GM12891 (cell line): Measurements from ENCODE around the gene MEAK7.

Experiments
- POLR2A ChIP-seq: IDR thresholded peaks from 2 replicates; pipeline ENCODE4 v1.6.1; 2011; ENCODE audit warnings: low read depth, low read length, control low read depth
- POLR2AphosphoS5 ChIP-seq: IDR thresholded peaks from 2 replicates; pipeline ENCODE4 v1.6.1; 2011; ENCODE audit warnings: low read depth, low read length, control low read depth
- POU2F2 ChIP-seq: IDR thresholded peaks from 2 replicates; pipeline ENCODE4 v1.6.1; 2011; ENCODE audit warnings: low read depth, mild to moderate bottlenecking, control low read depth, low read length, moderate library complexity
- TAF1 ChIP-seq: IDR thresholded peaks from 2 replicates; pipeline ENCODE4 v1.6.1; 2011; ENCODE audit warnings: low read depth, low read length, control low read depth

GRCh38 chr16:84467709-84468108 lies 36.8 kb downstream of the MEAK7 start:
- no peak for TF ChIP-seq POLR2A
- no peak for TF ChIP-seq POLR2AphosphoS5
- no peak for TF ChIP-seq POU2F2
- no peak for TF ChIP-seq TAF1
